Chondrocyte (in vitro differentiated cells): Measurements from ENCODE around the gene TMEM8B. TPM values are rescaled to one million over a fixed set of nuclear protein-coding genes. Genes with fewer than 3 reads are reported as not detected.
"Not testable (repeated sequence)": the region's sequence is repeated elsewhere in the genome, so short reads cannot be mapped to it uniquely, and the experiment has no call there.

Source experiments
- DNase-seq: peaks from one replicate; pipeline ENCODE4 v3.0.0; 2021; ENCODE audit warnings: mixed read lengths, low spot score
- H3K27ac Mint-ChIP-seq: one replicate; pipeline ENCODE4 v1.8.0; 2021; ENCODE audit warnings: mild to moderate bottlenecking, moderate library complexity, mixed read lengths; ENCODE audit not compliant: unreplicated experiment
- H3K27me3 Mint-ChIP-seq: 2 replicates; pipeline ENCODE4 v1.8.0; 2021; ENCODE audit warnings: low read depth, mixed read lengths
- H3K36me3 Mint-ChIP-seq: 2 replicates; pipeline ENCODE4 v1.8.0; 2021; ENCODE audit warnings: low read depth, mixed read lengths
- H3K4me1 Mint-ChIP-seq: 2 replicates; pipeline ENCODE4 v1.8.0; 2021; ENCODE audit warnings: low read depth, mild to moderate bottlenecking, mixed read lengths
- H3K4me3 Mint-ChIP-seq: one replicate; pipeline ENCODE4 v1.8.0; 2021; ENCODE audit warnings: mild to moderate bottlenecking, moderate library complexity, mixed read lengths; ENCODE audit not compliant: unreplicated experiment
- H3K9me3 Mint-ChIP-seq: 2 replicates; pipeline ENCODE4 v1.8.0; 2021; ENCODE audit warnings: low read depth, mixed read lengths
- CTCF ChIP-seq: fragments of 200-600 bp; sonication (generic); IDR thresholded peaks from 2 replicates; pipeline ENCODE4 v1.5.0; 2021; ENCODE audit warnings: antibody characterized with exemption, mild to moderate bottlenecking, moderate library complexity
- total RNA-seq: library from RNA; stranded (reverse); gene quantifications from 3 replicates; pipeline ENCODE4 v1.2.1, GENCODE V29; 2021

TMEM8B gene
- total RNA-seq, 1 donor from 2014 or later = 18.2 TPM

DNA sequence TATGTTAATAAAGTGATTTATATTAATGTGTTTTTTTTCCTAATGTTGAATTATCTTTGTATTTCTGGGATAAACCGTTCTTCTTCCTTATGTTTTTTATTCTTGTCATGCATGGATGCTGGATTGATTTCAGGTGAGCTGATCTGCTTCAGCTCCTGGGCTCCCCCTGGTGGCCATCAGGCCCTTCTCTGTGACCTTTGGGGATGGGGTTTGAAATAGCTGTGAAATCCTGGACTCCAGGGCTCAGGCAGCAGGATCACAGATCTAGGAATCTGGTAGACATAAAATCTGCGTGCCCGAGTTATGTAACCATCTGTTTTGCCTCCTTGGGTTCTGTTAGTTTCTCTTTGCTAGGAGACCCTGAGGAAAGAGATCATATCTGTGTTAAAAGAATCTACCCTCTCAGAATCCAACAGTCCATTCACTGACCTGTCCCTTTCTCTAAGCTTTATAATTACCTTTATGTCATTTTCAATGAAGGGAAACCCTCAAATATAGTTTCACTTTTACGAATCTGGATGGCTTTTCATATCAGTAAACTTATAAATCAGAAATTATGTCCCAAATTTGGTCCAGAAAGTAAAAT lies 53.3 kb downstream of the TMEM8B start:
- H3K36me3 Mint-ChIP-seq = no peaks in the 10 kb centered on the region
- H3K4me1 Mint-ChIP-seq = no peaks in the 10 kb centered on the region
- DNase-seq = no peak
- no peak overlapping the region for H3K27ac Mint-ChIP-seq
- H3K4me3 Mint-ChIP-seq = no peak overlapping the region
- H3K9me3 Mint-ChIP-seq = peaks cover 6% of the 10 kb centered on the region
- peak; percentile 99 for TF ChIP-seq CTCF
- H3K27me3 Mint-ChIP-seq = peaks cover 2% of the 10 kb centered on the region

- Mint-ChIP-seq H3K4me3 (no peak overlapping the region), H3K36me3 (no peaks in the 10 kb centered on the region), H3K4me1 (no peaks in the 10 kb centered on the region), H3K27ac (peak overlapping the region; percentile 58), H3K27me3 (peaks cover 2% of the 10 kb centered on the region), H3K9me3 (no peaks in the 10 kb centered on the region)
- no peak for TF ChIP-seq CTCF
- DNase-seq = no peak
These were observed 54.0 kb downstream of the TMEM8B start for GRCh38 chr9:35882996-35883395.

GRCh38 chr9:35884908-35885307 lies 55.9 kb downstream of the TMEM8B start:
- H3K36me3 Mint-ChIP-seq, H3K27ac Mint-ChIP-seq, H3K4me3 Mint-ChIP-seq, DNase-seq, H3K9me3 Mint-ChIP-seq, H3K27me3 Mint-ChIP-seq, H3K4me1 Mint-ChIP-seq: not testable (repeated sequence)

DNA sequence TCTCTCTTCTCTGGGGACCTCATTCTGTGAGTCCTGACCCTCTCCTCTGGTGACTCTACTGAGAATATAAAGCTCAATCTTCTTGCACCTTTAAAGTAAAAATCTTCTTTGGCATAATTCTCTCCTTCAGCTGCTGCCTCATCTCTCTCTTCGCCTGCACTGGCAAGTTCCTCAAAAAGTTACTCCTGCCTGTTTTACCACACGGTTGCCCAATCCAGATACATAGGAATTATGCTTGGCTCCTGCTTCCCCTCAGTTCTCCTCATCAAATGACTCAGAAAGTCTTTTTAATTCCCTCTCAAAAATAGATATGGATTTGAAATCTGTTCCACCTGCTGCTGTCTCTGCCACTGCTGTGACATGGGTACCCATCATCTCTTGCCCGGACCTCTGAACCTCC lies 62.6 kb downstream of the TMEM8B start:
- H3K27me3 Mint-ChIP-seq = no peaks in the 10 kb centered on the region
- H3K27ac Mint-ChIP-seq = no peak overlapping the region
- H3K4me1 Mint-ChIP-seq = no peaks in the 10 kb centered on the region
- peaks cover 1% of the 10 kb centered on the region for H3K36me3 Mint-ChIP-seq
- no peak for TF ChIP-seq CTCF
- no peak overlapping the region for H3K4me3 Mint-ChIP-seq
- no peaks in the 10 kb centered on the region for H3K9me3 Mint-ChIP-seq
- DNase-seq = no peak

DNA sequence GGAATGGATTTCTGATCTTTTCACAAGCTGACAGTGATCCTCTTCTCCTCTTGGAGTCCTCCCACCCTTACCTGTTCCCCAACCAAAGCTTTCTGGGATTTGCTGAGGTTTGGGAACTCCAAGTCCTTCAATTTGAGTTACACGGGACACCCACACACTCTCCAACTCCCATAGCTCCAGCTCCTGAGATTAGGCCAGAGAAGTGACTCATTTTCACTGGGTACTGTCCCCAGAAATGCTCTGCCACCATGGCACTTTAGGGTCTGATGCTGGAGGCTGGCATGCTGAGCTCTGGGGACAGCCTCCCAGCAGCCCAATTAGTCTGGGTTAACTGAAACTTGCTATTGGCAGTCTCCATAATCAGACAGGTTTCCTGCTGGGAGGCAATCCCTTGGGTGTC lies 63.0 kb downstream of the TMEM8B start:
- peaks cover 1% of the 10 kb centered on the region for H3K36me3 Mint-ChIP-seq
- no peaks in the 10 kb centered on the region for H3K27me3 Mint-ChIP-seq
- H3K27ac Mint-ChIP-seq = no peak overlapping the region
- H3K4me1 Mint-ChIP-seq = no peaks in the 10 kb centered on the region
- DNase-seq = no peak
- H3K4me3 Mint-ChIP-seq = no peak overlapping the region
- H3K9me3 Mint-ChIP-seq = no peaks in the 10 kb centered on the region
- TF ChIP-seq CTCF = no peak

DNA sequence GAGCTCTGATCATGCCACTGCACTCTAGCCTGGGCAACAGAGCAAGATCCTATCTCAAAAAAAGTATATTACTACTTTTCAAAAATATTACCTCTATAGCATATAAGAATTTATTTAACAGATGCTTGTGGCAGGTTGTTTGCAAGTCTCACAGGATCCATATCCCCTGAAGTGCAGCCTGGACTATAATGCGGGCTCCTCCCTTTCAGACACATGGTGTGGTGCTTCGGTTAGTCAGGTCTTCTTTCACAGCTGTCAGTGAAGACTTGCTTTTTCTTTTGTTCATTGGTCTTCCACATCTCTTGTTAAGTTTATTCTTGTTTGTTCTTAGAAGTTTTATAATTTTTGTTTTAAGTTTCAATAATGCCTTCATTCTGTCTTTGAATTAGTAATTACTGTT lies 67.5 kb downstream of the TMEM8B start:
- no peaks in the 10 kb centered on the region for H3K9me3 Mint-ChIP-seq
- no peak overlapping the region for H3K4me3 Mint-ChIP-seq
- no peak for DNase-seq
- H3K36me3 Mint-ChIP-seq = peaks cover 1% of the 10 kb centered on the region
- H3K27ac Mint-ChIP-seq = no peak overlapping the region
- no peaks in the 10 kb centered on the region for H3K27me3 Mint-ChIP-seq
- TF ChIP-seq CTCF = no peak
- H3K4me1 Mint-ChIP-seq = no peaks in the 10 kb centered on the region

- H3K4me1 Mint-ChIP-seq, H3K36me3 Mint-ChIP-seq, H3K4me3 Mint-ChIP-seq, H3K9me3 Mint-ChIP-seq, H3K27me3 Mint-ChIP-seq, H3K27ac Mint-ChIP-seq, DNase-seq: not testable (repeated sequence)
These were observed 68.5 kb downstream of the TMEM8B start for GRCh38 chr9:35897376-35898099.
